Activated gamma-delta T cell treated with Interleukin-2 at 50 U/mL for 16 hours (primary cell): ENCODE data around the gene LTV1.
"Not testable (repeated sequence)": the region's sequence is repeated elsewhere in the genome, so short reads cannot be mapped to it uniquely, and the experiment has no call there.

Experiments
- DNase-seq: peaks from one replicate; pipeline ENCODE4 v3.0.0-alpha.2; 2020

The LTV1 gene, protein sequence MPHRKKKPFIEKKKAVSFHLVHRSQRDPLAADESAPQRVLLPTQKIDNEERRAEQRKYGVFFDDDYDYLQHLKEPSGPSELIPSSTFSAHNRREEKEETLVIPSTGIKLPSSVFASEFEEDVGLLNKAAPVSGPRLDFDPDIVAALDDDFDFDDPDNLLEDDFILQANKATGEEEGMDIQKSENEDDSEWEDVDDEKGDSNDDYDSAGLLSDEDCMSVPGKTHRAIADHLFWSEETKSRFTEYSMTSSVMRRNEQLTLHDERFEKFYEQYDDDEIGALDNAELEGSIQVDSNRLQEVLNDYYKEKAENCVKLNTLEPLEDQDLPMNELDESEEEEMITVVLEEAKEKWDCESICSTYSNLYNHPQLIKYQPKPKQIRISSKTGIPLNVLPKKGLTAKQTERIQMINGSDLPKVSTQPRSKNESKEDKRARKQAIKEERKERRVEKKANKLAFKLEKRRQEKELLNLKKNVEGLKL

DNA sequence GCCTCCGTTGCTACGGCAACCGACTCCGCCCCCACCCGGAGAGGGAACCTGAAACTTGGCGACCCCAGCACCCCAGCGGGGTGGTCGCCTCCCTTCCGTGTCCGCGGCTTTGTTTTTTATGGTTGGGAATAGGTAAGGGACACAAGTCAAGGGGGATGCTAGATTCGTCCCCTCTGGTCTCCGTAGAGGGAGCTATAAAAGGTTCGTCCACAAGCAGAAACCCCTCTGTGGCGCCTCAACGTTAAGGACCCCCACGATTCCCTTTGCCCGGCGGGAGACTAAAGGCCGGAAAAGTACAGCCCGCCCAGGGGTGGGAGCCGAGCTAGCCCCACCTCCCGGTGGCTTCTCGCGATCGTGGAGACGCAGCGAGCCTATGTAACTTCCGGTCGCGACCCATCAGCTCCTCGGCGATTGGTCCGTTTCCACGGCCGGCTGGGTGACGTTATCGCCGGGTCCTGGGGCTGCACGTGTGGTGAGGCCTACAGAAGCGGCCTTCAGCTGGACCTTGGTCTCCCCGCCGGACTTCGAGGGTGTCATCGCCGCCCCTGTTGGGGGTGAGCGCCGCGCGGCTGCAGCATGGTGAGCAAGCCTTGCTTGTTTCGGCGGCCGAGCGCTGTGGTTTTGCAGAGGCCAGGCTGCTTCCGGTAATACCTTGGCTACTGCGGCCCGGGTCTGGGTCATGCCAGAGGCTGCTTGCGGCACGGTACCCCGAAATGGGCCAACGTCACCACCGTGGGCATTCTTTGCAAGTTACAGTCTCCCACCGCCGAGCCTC is at the start of gene LTV1:
LTV1 (plus strand) TSS at position 437 of the 775 bp plus-strand sequence; CDS start at position 577, 140 bp downstream.
- peak; percentile 89 for DNase-seq

DNA sequence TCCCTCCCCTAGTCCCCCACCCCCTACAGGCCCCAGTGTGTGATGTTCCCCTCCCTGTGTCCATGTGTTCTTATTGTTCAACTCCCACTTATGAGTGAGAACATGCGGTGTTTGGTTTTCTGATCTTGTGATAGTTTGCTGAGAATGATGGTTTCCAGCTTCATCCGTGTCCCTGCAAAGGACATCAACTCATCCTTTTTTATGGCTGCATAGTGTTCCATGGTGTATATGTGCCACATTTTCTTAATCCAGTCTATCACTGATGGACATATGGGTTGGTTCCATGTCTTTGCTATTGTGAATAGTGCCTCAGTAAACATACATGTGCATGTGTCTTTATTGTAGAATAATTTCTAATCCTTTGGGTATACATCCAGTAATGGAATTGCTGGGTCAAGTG is 46.6 kb upstream of the LTV1 start:
- DNase-seq, result not testable (repeated sequence)

DNA sequence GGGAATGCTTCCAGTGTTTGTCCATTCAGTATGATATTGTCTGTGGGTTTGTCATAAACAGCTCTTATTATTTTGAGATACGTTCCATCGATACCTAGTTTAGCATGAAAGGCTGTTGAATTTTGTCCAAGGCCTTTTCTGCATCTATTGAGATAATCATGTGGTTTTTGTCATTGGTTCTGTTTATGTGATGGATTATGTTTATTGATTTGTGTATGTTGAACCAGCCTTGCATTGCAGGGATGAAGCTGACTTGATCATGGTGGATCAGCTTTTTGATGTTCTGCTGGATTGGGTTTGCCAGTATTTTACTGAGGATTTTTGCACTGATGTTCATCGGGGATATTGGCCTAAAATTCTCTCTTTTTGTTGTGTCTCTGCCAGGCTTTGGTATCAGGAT is 44.7 kb upstream of the LTV1 start:
- not testable (repeated sequence) for DNase-seq

DNA sequence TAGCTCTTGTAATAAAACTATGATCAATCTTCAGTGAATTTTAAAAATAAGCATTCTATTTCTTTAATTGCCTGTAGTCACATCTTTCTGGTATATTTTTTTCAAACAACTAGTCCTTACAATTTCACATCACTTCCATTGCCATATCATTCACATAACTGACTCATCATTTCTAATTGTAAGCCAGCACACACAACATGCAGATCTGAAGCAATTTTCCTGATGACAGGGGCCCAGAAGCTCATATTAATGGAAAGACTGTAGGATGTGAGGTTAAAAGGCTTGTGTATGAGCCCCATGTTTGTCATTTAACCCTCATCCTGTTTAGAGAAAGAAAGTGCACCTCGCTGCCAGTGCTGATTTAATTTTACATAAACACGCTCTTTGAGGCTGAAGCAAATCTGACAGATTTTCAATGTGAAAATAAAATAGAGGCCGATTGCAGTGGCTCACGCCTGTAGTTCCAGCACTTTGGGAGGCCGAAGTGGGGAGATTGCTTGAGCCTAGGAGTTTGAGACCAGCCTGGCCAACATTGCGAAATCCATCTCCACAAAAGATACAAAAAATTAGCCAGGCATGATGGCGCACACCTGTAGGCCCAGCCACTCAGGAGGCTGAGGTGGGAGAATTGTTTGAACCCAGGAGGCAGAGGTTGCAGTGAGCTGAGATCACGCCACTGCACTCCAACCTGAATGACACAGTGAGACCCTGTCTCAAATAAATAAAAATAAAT is 40.1 kb upstream of the LTV1 start:
- DNase-seq, result no peak

DNA sequence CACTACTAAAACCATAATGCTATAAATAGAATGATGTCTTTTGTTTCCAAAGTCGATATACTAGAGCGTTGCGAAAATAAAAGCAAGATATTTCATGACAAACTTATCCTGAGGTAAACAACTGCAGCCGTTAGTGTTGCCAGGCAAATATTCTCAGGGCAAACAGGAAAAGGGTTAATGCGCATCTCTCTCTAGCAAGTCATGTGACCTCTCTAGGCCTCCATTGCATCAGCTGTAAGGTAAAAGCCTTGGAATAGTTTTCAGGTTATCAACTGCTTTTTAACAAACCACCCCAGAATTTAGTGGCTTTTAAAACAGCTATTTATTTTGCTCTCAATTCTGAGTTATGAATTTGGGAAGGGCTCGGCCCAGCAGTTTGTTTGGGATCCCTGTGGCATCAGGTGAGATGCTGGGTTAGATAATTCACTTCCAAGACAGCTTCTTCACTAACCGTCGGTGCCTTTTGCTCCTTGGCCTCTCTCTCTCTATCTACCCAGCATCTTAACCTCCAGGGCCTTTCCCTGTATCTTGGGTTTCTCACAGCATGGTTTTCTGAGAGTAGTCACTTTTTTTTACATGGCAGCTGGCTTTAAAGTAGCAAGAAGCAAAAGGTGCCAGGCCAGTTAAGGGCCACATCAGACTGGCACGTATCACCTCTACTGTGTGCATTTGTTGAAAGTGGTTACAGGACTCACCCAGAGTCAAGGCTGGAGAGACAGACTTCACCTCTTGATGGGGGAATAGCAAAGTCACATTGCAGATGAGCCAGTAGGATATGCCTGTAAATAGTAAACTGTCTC is 39.2 kb upstream of the LTV1 start:
- no peak for DNase-seq

DNA sequence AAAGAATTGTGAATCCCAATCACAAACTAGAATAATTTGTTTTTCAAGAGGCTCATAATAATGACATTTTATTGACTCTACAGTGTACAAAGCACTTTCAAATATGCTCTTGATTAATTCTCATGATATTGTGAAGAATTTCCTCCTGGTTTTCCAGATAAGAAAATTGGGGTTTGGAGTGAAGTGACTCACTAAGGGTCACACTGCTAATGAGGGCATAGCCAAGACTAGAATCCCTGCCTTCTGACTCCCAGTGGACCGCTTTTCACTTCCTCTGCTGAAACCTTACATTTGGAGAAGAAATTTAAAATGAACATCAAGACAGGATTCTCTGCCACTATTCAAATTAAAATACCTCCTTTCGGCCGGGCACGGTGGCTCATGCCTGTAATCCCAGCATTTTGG is 38.3 kb upstream of the LTV1 start:
- DNase-seq, result no peak

DNA sequence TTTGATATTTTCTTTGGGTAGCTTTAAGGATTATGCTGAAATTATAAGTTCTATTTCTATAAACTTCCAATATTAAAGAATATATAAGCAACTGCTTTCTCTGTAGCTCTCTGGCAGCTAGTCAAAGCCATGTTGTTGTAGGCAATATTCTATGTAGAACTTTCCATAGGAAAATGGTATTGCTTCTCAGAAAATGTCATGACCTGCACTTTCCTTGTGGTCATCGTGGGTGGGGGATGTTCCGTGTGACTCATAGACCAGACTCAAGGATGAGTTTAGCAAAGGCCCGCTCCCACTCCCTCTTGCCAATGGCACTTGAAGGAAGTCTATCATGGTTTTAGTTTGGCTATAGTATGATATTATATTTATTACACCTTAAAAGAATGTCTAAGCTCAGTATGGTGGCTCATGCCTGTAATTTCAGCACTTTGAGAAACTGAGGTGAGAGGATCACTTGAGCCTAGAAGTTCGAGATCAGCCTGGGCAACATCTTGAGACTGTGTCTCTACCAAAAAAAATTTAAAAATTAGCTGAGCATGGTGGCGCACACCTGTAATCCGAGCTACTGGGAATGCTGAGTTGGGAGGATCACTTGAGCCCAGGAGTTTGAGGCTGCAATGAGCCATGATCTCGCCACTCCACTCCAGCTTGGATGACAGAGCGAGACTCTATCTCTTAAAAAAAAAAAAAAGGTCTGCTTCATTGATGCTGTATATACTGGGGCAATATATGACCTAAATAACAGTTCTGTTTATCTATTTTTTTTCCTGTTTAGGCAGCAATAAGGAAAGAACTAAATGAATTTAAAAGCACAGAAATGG is 36.6 kb upstream of the LTV1 start:
- no peak for DNase-seq

DNA sequence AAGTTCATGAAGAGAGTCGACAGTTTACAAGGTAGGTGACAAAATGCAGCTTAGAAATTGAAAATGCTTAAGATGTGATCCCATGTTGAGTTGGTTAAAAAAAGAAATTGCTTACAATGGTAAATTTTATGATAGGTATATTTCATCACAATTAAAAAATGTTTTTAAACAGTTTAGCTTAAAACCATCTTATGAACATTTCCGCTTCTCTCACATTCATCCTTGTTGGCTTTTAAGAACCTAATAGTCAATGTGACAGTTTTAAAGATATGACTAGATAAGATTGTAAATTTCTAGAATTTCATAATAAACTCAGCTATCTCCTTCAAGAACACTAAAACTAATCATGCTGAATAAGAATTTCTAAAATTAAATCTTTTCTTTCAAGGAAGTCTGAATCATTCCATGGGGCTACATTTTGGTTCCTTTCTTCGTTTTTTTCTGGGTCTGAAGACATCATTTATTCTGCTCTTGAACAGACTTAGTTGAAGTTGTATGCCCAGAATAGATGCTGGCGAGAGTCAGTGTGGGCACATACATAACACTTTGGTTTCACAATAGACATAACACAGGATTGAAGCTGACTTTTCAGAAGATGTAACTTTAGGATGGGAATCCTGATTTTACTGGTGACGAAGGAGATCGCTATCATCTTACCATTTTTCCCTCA is 35.9 kb upstream of the LTV1 start:
- no peak for DNase-seq

DNA sequence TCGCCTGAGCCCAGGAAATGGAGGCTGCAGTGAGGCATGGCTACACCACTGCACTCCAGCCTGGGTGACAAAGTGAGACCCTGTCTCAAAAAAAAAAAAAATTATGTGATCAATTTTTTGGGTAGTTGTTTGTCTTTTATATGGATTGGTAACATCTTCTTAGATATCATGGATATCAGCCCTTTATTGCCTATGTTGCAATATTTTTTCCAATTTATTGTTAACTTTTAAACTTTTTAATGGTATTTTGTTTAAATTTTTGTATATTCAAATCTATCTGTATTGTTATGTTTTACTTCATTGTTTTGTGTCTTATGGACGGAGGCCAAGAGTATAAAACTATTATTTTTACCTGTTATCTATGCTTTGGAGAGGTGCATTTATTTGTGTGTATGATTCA is 32.4 kb upstream of the LTV1 start:
- DNase-seq, result no peak

DNA sequence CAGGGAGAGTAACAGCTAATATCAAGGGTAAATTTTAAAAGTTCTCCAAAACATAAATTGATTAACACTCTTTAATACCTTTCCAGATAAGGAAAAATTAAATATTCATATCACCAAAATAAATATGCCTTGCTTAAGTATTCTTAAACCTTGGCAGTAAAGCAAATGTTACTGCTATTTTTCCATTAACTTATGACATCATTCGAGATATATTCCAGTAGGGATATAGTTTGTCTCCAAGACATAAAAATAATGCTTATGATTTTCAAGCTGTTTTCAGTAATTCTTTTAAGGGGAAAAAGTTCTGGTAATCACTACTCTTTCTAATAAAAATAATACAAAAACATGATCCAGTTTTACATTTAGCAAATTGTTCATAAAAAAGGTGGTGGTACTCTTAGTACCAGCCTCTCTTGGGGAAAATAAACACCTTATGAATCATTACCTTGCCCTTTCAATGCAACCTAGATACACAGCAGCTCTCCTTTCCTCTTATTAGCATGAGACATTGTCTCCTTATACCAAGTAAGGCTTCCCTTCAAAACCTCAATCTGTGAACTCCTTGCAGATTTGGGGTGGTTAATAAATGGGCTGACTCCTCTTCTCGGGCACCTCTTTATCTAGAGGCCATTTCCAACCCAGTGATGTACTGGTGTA is 31.5 kb upstream of the LTV1 start:
- DNase-seq, result no peak

DNA sequence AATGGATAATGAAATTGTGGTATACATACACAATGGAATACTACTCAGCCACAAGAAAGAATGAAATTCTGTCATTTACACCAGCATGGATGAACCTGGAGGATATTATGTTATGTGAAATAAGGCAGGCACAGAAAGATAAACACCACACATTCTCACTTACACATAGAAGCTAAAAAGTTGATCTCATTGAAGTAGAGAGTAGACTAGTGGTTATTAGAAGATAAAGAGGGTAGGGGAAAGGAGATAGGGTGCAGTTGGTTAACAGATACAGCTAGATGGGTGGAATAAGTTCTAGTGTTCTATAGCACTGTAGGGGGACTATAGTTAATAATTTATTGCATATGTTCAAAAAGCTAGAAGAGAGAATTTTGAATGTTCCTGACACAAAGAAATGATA is 25.5 kb upstream of the LTV1 start:
- no peak for DNase-seq

DNA sequence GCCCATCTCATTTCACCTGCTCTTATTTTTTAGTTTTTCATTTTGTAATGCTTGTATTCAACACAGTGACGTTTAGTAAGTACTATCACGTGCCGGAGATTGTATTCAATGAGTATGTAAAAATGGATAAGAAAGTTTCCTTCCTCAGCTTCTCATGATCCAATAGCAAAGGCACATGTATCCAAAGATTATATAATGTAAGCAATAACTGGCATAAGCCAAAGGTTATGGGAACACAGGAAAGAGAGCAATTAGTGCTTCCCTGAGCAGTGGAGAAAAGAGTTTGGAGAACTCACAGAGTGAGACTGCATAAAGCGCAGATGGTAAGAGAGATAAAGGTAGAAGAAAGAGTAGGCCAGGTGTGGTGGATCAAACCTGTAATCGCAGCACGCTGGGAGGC is 21.8 kb upstream of the LTV1 start:
- DNase-seq, result no peak

DNA sequence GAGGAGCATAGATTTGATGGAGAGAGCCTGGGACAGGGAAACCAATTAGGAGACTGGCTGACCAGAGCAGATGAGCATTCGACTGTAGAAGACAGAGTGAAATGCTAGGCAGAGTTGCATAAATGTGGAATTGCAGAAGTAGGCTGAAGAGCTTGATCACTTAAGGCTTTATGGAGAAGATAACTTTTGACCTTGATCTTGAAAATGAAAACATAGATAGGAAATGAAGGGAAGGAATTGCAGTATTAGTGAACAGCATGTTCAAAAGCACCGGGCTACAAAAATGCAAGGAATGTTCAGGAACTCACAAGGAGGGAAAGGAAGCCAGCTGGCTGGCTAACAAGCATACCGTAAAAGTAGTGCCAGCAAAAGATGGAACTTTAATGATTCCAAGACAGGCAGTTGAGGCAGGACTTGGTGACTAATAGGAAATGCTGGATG is 20.5 kb upstream of the LTV1 start:
- DNase-seq, result no peak

DNA sequence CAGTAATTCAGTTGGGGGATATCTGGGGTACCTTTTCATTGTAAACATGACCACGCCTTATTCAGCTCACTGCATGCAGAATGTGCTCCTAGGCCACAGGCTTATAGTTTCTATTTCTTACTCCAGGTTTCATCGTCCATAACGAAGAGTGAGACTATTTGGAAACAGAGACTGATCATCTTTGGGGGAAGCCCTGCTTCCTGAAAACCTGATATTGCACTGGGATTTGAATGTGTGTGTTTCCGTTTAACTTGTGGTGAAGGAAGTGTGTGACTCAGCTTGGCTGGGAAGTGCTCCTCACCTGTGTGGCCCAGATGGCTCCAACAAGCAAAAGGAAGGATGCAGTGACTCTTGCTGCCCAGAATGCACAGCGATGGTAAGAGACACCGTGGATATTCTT is 19.6 kb upstream of the LTV1 start:
- DNase-seq, result no peak

DNA sequence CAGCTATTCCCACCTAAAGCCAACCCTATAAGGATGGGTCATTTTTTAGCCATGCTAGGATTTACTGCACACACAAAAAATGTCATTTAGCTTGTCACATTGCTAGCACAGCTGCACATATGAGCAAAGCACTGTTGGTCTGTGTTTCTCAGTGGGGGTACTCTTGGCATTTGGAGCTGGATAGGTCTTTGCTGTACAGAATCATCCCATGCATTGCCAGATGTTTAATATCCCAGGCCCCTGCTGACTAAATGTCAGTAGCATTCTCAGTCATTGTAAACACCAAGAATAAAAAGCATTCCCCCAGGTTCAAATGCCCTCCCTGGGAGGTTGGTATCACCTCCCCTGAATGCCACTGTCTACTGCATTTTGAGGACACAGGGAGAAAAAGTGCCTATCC is 14.6 kb upstream of the LTV1 start:
- no peak for DNase-seq

DNA sequence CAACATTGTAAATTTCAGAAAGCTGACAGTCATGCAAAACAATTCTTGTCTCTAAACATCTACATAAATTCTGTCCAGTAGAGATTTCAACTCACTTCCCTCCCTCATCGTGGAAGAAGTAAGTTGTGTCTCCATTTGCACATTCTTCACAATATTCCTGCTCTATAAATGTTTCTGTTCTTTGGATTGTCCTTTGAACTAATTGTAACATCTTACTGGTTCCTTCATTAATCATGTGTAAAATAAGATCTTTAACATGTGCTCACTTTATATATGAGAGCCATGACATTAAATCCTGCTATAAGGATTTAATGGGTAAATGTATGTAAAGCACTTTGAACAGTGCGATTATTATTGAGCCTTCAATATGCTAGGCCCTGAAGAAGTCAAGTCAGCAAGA is 7.0 kb upstream of the LTV1 start:
- no peak for DNase-seq

DNA sequence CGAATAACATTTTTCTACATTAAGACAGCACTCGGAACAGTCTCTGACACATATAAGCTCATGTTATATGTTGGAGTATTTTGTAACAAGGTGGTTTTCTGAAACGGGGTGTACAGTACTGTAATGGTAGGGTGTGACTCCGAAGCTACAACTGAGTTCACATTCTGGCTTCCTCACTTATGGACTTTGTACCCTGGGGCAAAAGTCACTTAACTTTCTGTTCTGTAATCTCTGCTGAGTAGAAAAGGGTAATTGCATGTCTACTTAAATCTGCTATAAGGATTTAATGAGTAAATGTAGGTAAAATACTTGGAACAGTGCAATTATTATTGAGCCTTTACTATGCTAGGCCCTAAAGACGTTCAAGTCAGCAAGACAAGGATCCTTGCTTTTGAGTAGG is 4.7 kb upstream of the LTV1 start:
- DNase-seq, result no peak

DNA sequence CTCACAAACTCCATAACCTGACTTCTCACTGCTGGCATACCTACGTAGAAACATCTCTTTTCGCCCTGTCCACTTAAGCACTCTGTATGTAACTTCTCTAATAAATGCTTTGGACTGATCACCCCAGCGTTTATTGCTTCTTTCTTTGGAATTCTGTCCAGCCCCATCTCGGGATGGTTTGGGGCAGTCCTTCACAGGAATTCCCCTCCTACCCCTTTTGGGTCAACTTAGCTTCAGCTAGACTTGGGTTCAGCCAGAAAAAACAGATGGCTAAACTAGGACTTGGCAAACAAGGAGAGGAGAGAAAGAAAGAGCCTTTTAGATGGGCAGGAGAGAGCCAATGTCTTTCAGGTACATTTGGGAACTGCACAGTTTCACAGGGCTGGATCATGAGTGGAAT is 3.9 kb upstream of the LTV1 start:
- DNase-seq, result no peak

DNA sequence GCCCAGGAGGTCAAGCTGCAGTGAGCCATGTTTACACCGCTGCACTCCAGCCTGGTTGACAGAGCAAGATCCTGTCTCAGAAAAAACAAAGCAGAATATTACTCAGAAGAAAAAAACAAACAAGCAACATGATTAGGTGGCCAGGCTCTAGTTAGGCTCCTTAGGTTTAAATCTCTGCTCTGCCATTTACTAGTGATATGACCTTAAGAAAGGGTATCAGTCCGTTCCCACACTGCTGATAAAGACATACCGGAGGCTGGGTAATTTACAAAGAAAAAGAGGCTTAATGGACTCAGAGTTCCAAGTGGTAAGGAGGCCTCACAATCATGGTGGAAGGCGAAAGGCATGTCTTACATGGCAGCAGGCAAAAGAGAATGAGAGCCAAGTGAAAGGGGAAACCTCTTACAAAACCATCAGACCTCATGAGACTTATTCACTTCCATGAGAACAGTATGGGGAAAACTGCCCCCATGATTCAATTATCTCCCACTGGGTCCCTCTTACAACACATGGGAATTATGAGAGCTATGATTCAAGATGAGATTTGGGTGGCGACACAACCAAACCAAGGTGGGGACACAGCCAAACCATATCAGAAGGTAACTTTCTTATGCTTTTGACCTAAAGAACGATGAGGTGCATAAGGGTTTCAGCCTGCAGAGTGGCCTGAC is 2.4 kb upstream of the LTV1 start:
- no peak for DNase-seq

DNA sequence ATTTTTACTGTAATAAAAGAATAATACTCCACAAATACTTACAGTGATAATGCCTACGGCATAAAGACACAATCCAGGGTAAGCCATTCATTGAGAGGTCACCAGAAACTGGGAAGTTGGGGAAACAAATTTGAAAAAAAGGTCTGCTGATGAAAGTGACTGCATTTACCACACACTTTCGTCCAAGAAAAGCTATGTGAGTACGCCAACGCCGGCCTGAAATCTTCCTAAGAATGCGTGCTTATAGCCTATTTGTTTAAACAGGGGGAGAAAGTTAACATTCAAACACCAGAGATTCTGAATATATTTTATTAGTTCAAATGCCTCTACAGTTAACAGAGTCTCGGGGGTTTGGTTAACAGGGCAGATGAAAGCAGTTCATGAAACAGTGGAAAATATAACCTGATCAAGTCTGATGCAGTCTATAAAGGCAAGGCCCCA is 657 bp upstream of the LTV1 start:
- DNase-seq, result no peak
